GM12878 (cell line): ENCODE measurements around the gene KNSTRN. TPM values are rescaled to one million over a fixed set of nuclear protein-coding genes. Genes with fewer than 3 reads are reported as not detected.

Experiments used
- ATAC-seq: fragments of 200-7000 bp; cut with Tn5 transposase; 3 replicates; pipeline ENCODE4 v1.9.1; 2020; ENCODE audit warnings: mild to moderate bottlenecking, moderate library complexity
- BruUV-seq: library from RNA; stranded (reverse); fragments of 400-500 nt; replicated peaks from 2 replicates; lab custom pipeline; 2021; lab: Mats Ljungman, UMichigan
- CTCF ChIA-PET: fragments of 300-600 bp; sonication (Branson Sonifier 250); formaldehyde crosslinking; extraction: SDS; loops from one replicate; lab custom pipeline; 2021; ENCODE audit warnings: inconsistent platforms; lab: Yijun Ruan, JAX
- POLR2A ChIA-PET: fragments of 350-600 bp; formaldehyde crosslinking; extraction: SDS; loops from one replicate; lab custom pipeline; 2021; ENCODE audit warnings: inconsistent platforms; lab: Charles Lee
- RAD21 ChIA-PET: fragments of 300-600 bp; sonication (Branson Sonifier 250); formaldehyde crosslinking; loops from one replicate; lab custom pipeline; 2023; ENCODE audit warnings: antibody characterized with exemption; ENCODE audit not compliant: unreplicated experiment; lab: Charles Lee
- SMC1A ChIA-PET: fragments of 300-600 bp; sonication (Branson Sonifier 250); formaldehyde crosslinking; loops from one replicate; lab custom pipeline; 2023; ENCODE audit not compliant: unreplicated experiment, uncharacterized antibody; lab: Charles Lee
- DNase-seq: peaks from one replicate; pipeline ENCODE4 v3.0.0-alpha.2; 2011; ENCODE audit warnings: low read depth, low spot score
- FAIRE-seq: peaks from 3 replicates; lab custom pipeline; 2011; peaks lifted over from hg19 to GRCh38; lab: Jason Lieb, UNC
- H2AFZ ChIP-seq: 2 replicates; pipeline ENCODE4 v1.6.0; 2011; ENCODE audit warnings: low read depth, low read length, control low read depth; ENCODE audit not compliant: control insufficient read depth
- H3K27ac ChIP-seq: 2 replicates; pipeline ENCODE4 v1.5.1; 2011; ENCODE audit warnings: control low read depth; ENCODE audit not compliant: control insufficient read depth, insufficient read depth
- H3K27me3 ChIP-seq, 2 experiments: replicated peaks in 1 of 2; 2 replicates each; pipeline versions ENCODE4 v1.6.0 to v1.6.1; 2011; ENCODE audit warnings: low read length in 1 of 2; ENCODE audit not compliant: control insufficient read depth in 2 of 2, insufficient read depth in 2 of 2
- H3K36me3 ChIP-seq, 2 experiments: 2 replicates each; pipeline ENCODE4 v1.5.1; 2011; ENCODE audit warnings: low read length in 1 of 2; ENCODE audit not compliant: control insufficient read depth in 2 of 2, insufficient read depth in 2 of 2
- H3K4me1 ChIP-seq: 2 replicates; pipeline ENCODE4 v1.6.1; 2011; ENCODE audit warnings: mild to moderate bottlenecking, low read length, moderate library complexity, mixed read lengths; ENCODE audit not compliant: control insufficient read depth, insufficient read depth
- H3K4me2 ChIP-seq: 2 replicates; pipeline ENCODE4 v1.6.0; 2011; ENCODE audit warnings: control low read depth; ENCODE audit not compliant: control insufficient read depth, insufficient read depth
- H3K4me3 ChIP-seq: fragments of 200-600 bp; sonication (generic); 2 replicates; pipeline ENCODE4 v1.5.1; 2016
- H3K79me2 ChIP-seq: 2 replicates; pipeline ENCODE4 v1.6.0; 2011; ENCODE audit warnings: low read length; ENCODE audit not compliant: control insufficient read depth, insufficient read depth
- H3K9ac ChIP-seq: 2 replicates; pipeline ENCODE4 v1.8.0; 2011; ENCODE audit warnings: low read length, control low read depth, mixed read lengths; ENCODE audit not compliant: control insufficient read depth, insufficient read depth
- H3K9me3 ChIP-seq: replicated peaks from 3 replicates; pipeline ENCODE4 v1.5.1; 2011; ENCODE audit warnings: mild to moderate bottlenecking, low read length; ENCODE audit not compliant: control insufficient read depth, insufficient read depth
- H4K20me1 ChIP-seq: 2 replicates; pipeline ENCODE4 v1.6.0; 2011; ENCODE audit not compliant: control insufficient read depth, insufficient read depth
- EP300 ChIP-seq, 2 experiments: fragments of 150-350 bp in 1 of 2; IDR thresholded peaks; 2 replicates each; pipeline ENCODE4 v1.6.1; 2011 to 2012; ENCODE audit warnings: low read depth in 2 of 2, low read length in 2 of 2, borderline replicate concordance in 1 of 2, improper control_type of control experiment in 1 of 2, inconsistent platforms in 1 of 2; ENCODE audit not compliant: control insufficient read depth in 1 of 2
- ESRRA ChIP-seq: IDR thresholded peaks from 2 replicates; pipeline ENCODE4 v1.6.1; 2012; ENCODE audit warnings: mild to moderate bottlenecking, low read length, improper control_type of control experiment
- NR2C2 ChIP-seq: IDR thresholded peaks from 2 replicates; pipeline ENCODE4 v1.6.1; 2011; ENCODE audit warnings: borderline replicate concordance, low read depth; ENCODE audit not compliant: control insufficient read depth, insufficient read length
- RAD51 ChIP-seq: fragments of 450-650 bp; IDR thresholded peaks from 2 replicates; pipeline ENCODE4 v1.6.1; 2016; ENCODE audit warnings: moderate library complexity, mild to moderate bottlenecking, inconsistent platforms
- ZNF217 ChIP-seq: fragments of 450-650 bp; IDR thresholded peaks from 2 replicates; pipeline ENCODE4 v1.6.1; 2017; ENCODE audit warnings: antibody characterized with exemption, mild to moderate bottlenecking
- WGBS: methylation state at CpG from one replicate; pipeline ENCODE4 v1.1.6; 2016; ENCODE audit warnings: low lambda C conversion rate; ENCODE audit not compliant: insufficient replicate concordance, insufficient coverage; ENCODE audit errors: missing lambda C conversion rate; 5-methylcytosine and 5-hydroxymethylcytosine counted together
- in situ Hi-C: fragments of 300-500 bp; cut with MboI; formaldehyde crosslinking; loops from 9 replicates; pipeline ENCODE4 v1.14.3; 2018; ENCODE audit warnings: mixed read lengths
- intact Hi-C: fragments of 100-400 bp; cut with micrococcal nuclease; formaldehyde crosslinking; loops from one replicate; pipeline ENCODE4 v1.14.2; 2022; ENCODE audit not compliant: unreplicated experiment
- polyA plus RNA-seq, 11 experiments: library from polyadenylated mRNA; depleted of rRNA in 4 of 11; unstranded in 6 of 11; stranded (reverse) in 5 of 11; fragments of >200 nt; fragmentation: Nextera tagmentation in 4 of 11; fragmentation: Illumina TruSeq in 1 of 11; extraction: Ambion mirVana in 4 of 11; extraction: Trizol in 1 of 11; gene quantifications; 1 replicate in 1 of 11; 2 replicates in 10 of 11; pipeline versions ENCODE4 v1.2.1 to v1.2.3, GENCODE V29; 2011 to 2016; ENCODE audit warnings: inconsistent platforms in 2 of 11, missing spikeins in 2 of 11, low read depth in 1 of 11
- total RNA-seq, 4 experiments: library from RNA; depleted of rRNA in 3 of 4; stranded (reverse); fragments of >200 nt in 3 of 4; fragmentation: Illumina TruSeq in 1 of 4; extraction: Trizol in 1 of 4; gene quantifications; 2 replicates each; pipeline versions ENCODE4 v1.2.1 to v1.2.3, GENCODE V29; 2013 to 2021
- TF ChIP-seq, protein P1 (sequence below): IDR thresholded peaks from 2 replicates; pipeline ENCODE4 v1.6.1; 2012; ENCODE audit warnings: mild to moderate bottlenecking, low read depth, low read length
- TF ChIP-seq, protein P2 (sequence below): fragments of 450-650 bp; formaldehyde crosslinking; IDR thresholded peaks from 2 replicates; pipeline ENCODE4 v1.4.0; 2020; ENCODE audit warnings: mild to moderate bottlenecking, moderate library complexity
- TF ChIP-seq, protein P3 (sequence below): fragments of 450-650 bp; IDR thresholded peaks from 2 replicates; pipeline ENCODE4 v1.6.1; 2018; ENCODE audit warnings: mild to moderate bottlenecking, low read depth, moderate library complexity; ENCODE audit not compliant: partially characterized antibody

KNSTRN gene
- total and polyA plus RNA-seq, 10 of the 15 experiments (the other 5 are each of a cell fraction or from before 2014, with no cell fraction given) = 30.3 to 72.1 (median 47.1) TPM

DNA sequence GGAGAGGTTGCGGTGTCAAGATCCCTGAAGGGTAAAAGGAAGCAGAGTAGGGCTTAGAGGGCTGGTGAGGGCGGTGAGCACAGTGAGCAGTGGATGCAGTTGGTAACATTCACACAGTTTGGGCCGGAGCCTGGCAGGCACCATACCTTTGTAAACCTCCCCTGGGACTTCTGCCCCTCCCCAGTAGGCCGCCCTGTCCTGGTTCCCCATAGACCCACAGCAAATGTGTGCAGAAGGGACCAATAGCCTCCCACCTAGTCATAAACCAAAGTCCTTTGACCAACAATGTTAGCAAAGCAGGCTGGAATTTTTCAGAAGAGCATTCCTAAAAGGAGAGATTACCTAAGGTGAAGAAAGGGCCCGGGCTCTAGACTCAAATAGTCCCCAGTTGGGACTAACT lies 33.4 kb upstream of the KNSTRN start:
- Histone ChIP-seq H3K4me2 (no peak overlapping the region), H2AFZ (no peak overlapping the region), H3K27me3 (peaks cover 0 to 2% of the 10 kb centered on the region in 2 experiments; a peak in 1 of 4 replicates), H3K79me2 (no peaks in the 10 kb centered on the region), H4K20me1 (no peaks in the 10 kb centered on the region), H3K4me1 (no peaks in the 10 kb centered on the region), H3K9me3 (no peaks in the 10 kb centered on the region), H3K36me3 (no peaks in the 10 kb centered on the region), H3K27ac (no peak overlapping the region), H3K4me3 (no peak overlapping the region), H3K9ac (no peak overlapping the region)
- intact Hi-C loops = loop anchor here (10.0 kb wide), 1 partner anchor 156 kb away; no protein-coding TSS in a partner anchor
- no peak for DNase-seq
- no peak for ATAC-seq
- ChIA-PET RAD21 (no interaction called here), CTCF (interaction anchor here (0.7 to 1.1 kb wide), 2 partner anchors 11 to 22 kb away, joined by 3 read pairs; no protein-coding TSS in a partner anchor)
- no TSS peak for BruUV-seq
- WGBS = 36% methylated on average over 5 of the region's 5 CpGs
- no peak for FAIRE-seq
- TF ChIP-seq NR2C2 (no peak), ESRRA (no peak), ZNF217 (no peak), RAD51 (no peak), EP300 (IDR thresholded peaks at IDR 0.05; ENCODE audit: borderline replicate concordance in 1 of 2, control insufficient read depth in 1 of 2, low read depth in 2 of 2, low read length in 2 of 2) (no peak)
- TF ChIP-seq, protein P1, sequence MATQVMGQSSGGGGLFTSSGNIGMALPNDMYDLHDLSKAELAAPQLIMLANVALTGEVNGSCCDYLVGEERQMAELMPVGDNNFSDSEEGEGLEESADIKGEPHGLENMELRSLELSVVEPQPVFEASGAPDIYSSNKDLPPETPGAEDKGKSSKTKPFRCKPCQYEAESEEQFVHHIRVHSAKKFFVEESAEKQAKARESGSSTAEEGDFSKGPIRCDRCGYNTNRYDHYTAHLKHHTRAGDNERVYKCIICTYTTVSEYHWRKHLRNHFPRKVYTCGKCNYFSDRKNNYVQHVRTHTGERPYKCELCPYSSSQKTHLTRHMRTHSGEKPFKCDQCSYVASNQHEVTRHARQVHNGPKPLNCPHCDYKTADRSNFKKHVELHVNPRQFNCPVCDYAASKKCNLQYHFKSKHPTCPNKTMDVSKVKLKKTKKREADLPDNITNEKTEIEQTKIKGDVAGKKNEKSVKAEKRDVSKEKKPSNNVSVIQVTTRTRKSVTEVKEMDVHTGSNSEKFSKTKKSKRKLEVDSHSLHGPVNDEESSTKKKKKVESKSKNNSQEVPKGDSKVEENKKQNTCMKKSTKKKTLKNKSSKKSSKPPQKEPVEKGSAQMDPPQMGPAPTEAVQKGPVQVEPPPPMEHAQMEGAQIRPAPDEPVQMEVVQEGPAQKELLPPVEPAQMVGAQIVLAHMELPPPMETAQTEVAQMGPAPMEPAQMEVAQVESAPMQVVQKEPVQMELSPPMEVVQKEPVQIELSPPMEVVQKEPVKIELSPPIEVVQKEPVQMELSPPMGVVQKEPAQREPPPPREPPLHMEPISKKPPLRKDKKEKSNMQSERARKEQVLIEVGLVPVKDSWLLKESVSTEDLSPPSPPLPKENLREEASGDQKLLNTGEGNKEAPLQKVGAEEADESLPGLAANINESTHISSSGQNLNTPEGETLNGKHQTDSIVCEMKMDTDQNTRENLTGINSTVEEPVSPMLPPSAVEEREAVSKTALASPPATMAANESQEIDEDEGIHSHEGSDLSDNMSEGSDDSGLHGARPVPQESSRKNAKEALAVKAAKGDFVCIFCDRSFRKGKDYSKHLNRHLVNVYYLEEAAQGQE = no peak
- TF ChIP-seq, protein P2, sequence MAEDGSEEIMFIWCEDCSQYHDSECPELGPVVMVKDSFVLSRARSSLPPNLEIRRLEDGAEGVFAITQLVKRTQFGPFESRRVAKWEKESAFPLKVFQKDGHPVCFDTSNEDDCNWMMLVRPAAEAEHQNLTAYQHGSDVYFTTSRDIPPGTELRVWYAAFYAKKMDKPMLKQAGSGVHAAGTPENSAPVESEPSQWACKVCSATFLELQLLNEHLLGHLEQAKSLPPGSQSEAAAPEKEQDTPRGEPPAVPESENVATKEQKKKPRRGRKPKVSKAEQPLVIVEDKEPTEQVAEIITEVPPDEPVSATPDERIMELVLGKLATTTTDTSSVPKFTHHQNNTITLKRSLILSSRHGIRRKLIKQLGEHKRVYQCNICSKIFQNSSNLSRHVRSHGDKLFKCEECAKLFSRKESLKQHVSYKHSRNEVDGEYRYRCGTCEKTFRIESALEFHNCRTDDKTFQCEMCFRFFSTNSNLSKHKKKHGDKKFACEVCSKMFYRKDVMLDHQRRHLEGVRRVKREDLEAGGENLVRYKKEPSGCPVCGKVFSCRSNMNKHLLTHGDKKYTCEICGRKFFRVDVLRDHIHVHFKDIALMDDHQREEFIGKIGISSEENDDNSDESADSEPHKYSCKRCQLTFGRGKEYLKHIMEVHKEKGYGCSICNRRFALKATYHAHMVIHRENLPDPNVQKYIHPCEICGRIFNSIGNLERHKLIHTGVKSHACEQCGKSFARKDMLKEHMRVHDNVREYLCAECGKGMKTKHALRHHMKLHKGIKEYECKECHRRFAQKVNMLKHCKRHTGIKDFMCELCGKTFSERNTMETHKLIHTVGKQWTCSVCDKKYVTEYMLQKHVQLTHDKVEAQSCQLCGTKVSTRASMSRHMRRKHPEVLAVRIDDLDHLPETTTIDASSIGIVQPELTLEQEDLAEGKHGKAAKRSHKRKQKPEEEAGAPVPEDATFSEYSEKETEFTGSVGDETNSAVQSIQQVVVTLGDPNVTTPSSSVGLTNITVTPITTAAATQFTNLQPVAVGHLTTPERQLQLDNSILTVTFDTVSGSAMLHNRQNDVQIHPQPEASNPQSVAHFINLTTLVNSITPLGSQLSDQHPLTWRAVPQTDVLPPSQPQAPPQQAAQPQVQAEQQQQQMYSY (CRISPR knock-in tag) = no peak
- TF ChIP-seq, protein P3, sequence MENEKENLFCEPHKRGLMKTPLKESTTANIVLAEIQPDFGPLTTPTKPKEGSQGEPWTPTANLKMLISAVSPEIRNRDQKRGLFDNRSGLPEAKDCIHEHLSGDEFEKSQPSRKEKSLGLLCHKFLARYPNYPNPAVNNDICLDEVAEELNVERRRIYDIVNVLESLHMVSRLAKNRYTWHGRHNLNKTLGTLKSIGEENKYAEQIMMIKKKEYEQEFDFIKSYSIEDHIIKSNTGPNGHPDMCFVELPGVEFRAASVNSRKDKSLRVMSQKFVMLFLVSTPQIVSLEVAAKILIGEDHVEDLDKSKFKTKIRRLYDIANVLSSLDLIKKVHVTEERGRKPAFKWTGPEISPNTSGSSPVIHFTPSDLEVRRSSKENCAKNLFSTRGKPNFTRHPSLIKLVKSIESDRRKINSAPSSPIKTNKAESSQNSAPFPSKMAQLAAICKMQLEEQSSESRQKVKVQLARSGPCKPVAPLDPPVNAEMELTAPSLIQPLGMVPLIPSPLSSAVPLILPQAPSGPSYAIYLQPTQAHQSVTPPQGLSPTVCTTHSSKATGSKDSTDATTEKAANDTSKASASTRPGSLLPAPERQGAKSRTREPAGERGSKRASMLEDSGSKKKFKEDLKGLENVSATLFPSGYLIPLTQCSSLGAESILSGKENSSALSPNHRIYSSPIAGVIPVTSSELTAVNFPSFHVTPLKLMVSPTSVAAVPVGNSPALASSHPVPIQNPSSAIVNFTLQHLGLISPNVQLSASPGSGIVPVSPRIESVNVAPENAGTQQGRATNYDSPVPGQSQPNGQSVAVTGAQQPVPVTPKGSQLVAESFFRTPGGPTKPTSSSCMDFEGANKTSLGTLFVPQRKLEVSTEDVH = no peak
- TF ChIP-seq, all 136 proteins: peak for 0
- ChIA-PET POLR2A (no interaction called here), SMC1A (interaction anchor here (1.1 kb wide), 1 partner anchor 73 kb away, joined by 3 read pairs; no protein-coding TSS in a partner anchor)
- in situ Hi-C loops = loop anchor here (5.0 kb wide), 1 partner anchor 73 kb away; no protein-coding TSS in a partner anchor
